ENCODE results near the gene GMPS.
A peak's percentile ranks its signal among the peaks of the same experiment; 100 is the strongest.
"Not testable (repeated sequence)": the region's sequence is repeated elsewhere in the genome, so short reads cannot be mapped to it uniquely, and the experiment has no call there.

GMPS gene

DNA sequence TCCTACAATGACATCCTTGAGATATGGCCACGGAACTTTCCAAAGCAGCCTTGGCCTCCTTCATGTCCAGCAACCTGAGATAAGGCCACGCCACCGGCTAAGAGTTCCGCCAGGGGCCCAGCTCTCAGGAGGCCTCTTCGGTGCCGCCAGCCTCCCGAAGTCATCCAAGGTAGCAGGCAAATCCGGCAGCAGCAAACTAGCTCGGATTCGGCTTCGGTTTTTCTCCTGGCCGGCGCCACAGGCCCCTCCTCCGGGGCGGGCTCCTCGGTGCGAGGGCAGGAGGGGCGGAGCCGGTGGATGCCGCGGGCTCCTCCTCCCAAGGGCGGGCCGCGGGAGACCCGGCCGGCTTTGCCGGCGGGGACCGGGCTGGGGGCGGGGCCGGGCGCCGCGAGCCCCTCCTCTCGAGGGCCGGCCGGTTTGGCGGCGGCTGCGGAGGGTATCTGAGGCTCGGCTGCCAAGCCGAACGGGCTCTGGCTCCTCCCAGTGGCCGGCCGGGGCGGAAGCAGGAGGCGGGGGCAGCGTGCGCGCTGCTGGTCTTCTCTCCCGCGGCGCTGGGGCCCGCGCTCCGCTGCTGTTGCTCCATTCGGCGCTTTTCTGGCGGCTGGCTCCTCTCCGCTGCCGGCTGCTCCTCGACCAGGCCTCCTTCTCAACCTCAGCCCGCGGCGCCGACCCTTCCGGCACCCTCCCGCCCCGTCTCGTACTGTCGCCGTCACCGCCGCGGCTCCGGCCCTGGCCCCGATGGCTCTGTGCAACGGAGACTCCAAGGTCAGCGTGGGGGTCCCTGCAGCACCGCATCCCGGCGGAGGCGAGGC is at the start of gene GMPS:
TSS of gene GMPS (plus strand) at position 518 of the 812 bp plus-strand sequence. CDS start at position 739, 221 bp downstream.
- peak; percentile 94 to 96 for ATAC-seq

- not testable (repeated sequence) for ATAC-seq
Measured at GRCh38 chr3:155828490-155829098, 41.9 kb upstream of the GMPS start.

DNA sequence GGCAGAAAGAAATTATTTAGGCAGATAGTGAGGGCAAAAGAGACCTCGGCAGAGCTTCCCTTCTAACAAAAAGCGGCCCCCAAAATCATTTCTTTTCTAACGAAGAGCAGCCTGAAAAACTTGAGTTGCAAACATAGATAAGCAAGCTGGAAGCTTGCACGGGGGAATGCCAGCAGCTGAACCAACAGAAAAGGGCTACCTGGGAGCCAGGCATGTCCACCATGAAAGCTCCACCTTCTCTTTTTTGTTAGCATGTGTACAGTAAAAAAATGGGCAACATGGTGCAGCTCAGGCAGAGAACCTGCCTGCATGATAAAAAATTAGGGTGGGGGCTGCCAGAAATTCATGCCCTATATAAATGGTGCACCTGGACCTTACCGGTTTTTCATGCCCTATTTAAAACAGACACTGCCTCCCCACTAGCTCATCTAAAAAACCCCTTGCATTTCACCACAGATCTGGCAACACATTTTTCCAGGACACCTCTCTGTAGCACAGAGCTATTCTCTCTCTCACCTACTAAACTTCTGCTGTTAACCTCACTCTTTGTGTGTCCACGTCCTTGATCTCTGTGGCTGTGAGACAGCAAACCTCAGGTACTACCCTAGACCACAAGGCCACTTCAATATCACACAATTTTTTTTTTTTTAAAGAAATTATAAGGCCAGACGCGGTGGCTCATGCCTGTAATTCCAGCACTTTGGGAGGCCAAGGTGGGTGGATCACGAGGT is 34.9 kb upstream of the GMPS start:
- ATAC-seq = no peak

- ATAC-seq = peak in 1 of 2 donors; percentile 36
Measured at GRCh38 chr3:155843569-155843968, 26.9 kb upstream of the GMPS start.

DNA sequence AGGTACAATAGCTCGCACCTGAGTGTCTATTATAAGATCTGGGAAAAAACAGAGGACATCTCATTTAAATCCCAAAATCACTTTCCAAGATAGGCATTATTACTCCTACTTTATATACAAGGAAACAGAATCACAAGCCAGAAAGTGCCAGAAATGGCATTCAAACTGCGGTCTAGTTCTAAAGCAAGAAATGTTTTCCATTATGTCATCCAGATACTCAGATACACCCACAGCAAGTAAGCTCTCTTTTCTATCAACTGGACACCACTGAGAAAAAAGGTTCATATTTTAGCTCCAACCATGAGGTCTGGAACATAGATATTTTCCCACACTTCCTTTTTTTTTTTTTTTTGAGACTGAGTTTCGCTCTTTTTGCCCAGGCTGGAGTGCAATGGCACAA is 24.3 kb upstream of the GMPS start:
- no peak for ATAC-seq

DNA sequence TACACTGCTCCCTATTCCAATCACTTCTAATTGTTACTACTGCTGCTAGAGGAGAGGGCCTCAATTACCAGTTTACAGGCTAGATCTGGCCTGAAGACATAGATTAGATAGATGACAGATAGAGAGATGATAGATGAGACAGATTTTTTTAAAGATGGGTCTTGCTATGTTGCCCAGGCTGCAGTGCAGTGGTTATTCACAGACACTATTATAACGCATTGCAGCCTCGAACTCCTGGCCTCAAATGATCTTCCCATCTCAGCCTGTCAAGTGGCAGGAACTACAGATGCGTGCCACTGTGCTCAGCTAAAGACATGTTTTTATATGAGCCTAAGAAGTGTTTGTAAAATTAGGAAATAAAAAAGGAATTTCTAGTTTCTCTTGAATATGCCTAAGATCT is 22.5 kb upstream of the GMPS start:
- ATAC-seq = no peak

- ATAC-seq = not testable (repeated sequence)
Measured at GRCh38 chr3:155849404-155849803, 21.0 kb upstream of the GMPS start.

GRCh38 chr3:155852341-155852740 is 18.1 kb upstream of the GMPS start:
- no peak for ATAC-seq

GRCh38 chr3:155853214-155854140 is 17.0 kb upstream of the GMPS start:
- ATAC-seq = peak in 1 of 2 donors; percentile 0

DNA sequence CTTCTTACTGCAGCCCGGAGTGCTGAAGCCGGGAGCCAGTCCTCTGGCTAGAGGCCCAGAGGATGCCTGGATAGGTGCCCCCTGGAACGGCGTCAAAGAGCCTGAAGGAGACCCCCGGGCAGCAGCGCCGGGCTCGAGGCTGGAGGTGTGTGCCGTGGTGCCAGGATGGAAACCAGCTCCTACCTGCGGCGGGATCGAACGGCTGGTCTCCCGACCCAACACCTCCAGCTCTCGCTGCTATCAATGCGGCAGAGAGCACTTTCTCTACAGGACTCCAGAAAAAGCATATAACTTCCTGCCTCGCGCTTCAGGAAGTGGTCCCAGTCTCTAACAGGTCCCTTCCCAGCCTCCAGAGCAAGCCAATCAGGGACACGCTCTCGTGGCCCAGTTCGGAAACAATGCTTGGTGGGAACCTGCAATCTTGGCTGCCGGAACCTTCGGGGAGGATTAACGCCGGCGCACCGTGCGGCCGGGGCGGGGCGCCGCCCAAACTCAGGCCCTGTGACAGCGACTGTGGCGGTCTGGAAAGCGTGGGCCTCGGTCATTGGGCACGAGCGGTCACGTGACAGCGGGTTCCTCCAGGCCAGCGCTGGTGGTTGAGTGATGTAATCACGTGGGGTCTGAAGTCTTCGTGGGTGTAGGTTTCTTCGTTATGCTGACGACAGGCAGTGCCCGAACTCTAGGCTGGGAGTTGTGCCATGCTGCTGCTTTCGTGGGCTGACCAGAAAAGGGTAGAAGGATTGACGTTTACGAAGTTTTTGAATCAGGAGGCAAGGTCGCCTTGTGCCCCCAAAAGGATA is 16.1 kb upstream of the GMPS start, which contains the start of gene SLC33A1:
TSS of gene SLC33A1 (minus strand) at position 287 of the 800 bp plus-strand sequence. CDS start 430 bp downstream, outside the sequence.
- ATAC-seq = peak; percentile 94 to 95

DNA sequence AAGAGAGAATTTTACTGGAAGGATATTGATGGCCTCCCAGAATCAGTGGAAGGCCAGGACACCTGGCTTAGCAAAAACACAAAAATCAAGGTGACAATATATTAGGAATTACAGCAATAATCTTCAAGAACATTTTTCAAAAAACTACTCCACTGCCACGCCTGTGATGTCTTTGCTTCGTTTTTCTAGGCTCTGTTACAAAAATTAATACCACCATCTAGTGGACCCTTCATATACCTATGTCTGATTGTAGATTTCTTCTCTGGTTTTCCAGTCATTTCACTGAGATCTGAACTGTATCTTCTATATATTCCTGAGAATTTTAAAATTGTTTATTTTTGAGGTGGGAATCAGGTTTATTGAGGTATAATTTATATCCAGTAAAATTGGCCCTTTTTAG is 10.6 kb upstream of the GMPS start:
- no peak for ATAC-seq

GRCh38 chr3:155860424-155860823 is 10.0 kb upstream of the GMPS start:
- ATAC-seq = not testable (repeated sequence)

DNA sequence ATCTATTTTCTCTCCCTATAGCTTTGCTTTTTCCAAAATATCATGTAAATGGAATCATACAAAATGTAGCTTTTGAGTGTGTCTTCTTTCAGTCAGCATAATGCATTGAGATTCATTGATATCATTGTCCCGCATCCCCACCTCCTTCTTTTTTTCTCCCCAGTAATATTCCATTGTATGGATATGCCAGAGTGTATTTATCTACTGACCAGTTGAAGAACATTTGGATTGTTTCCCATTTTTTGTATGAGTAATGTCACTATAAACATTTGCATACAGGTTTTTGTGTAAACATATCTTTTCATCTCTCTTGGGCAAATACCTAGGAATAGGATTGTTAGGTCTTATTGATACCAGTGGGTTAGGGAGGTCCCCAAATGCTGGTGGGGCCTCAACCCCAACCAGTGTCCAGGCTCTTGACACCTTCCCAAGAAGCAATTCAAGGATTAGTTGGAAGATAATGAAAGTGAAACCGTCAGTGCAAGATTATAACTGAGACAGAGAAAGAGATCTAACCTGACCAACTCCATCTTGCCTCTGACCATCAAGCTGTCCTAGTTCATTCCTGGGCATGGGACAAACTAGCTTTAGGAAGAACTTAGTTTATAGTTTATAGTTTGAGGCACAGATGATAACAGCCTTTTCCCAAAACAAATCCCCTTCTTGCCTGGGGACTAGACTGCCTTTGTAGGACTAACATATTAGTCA is 8.8 kb upstream of the GMPS start:
- ATAC-seq = no peak

DNA sequence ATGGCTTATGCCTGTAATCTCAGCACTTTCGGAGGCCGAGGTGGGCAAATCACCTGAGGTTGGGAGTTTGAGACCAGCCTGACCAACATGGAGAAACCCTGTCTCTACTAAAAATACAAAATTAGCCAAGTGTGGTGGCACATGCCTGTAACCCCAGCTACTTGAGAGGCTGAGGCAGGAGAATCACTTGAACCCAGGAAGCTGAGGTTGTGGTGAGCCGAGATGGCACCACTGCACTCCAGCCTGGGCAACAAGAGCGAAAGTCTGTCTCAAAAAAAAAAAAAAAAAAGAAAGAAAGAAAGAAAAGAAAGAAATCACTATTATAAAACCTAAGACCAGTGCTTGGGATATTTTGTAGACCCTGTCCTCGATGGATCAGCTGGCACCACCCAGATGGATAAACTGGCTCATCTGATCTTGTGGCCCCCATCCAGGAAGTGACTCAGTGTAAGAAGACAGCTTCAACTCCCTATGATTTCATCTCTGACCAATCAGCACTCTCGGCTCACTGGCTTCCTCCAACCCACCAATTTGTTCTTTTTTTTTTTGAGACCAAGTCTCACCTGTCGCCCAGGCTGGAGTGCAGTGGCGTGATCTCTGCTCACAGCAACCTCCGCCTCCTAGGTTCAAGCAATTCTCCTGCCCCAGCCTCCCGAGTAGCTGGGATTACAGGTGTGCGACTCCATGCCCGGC is 8.0 kb upstream of the GMPS start:
- ATAC-seq = peak; percentile 94 to 97

DNA sequence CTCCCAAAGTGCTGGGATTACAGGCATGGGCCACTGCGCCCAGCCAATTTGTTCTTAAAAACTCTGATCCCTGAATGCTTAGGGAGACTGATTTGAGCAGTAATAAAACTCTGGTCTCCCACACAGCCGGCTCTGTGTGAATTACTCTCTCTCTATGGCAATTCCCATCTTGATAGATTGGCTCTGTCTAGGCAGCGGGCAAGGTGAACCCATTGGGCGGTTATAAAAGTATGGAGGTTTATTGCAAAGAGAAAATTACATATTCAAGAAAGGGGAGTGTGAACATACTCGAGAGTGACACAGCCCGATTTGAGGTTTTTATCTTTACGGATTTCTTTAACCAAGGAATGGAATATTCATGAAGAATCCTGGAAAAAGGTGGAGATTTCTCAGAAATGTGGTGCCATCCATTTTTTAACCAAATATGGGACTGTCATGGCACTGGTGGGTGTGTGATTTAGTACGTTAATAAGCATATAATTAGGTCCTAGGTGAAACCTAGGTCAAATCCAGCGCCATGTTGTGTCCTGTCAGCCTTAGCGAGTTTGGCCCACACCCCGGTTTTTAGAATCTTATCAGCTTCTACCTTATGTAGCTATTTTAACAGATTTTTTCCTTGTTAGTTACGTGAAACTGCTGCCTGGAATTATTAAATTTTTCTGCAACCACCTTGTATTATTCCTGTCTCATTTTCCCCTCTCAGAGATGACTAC is 7.2 kb upstream of the GMPS start:
- no peak for ATAC-seq

DNA sequence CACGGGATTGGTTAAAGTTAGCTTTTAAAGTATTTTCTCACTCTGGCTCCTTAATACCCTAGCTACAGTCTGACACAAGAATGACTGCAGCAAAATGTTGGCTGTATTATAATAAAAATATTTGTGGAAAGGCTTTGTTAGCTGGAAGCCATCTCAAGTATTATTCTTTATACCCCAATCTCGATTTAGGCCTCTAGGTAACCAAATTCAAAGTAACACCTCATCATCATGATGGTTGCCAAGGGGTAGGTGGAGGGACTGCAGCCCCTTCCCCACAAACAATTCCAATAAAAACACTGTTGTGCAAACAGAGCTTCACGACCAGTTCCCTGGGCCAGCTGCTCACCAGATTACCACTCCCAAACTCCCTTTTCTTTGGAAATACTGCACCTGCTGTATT is 759 bp upstream of the GMPS start:
- no peak for ATAC-seq

GRCh38 chr3:155870945-155871745 is 695 bp downstream of the GMPS start:
- peak; percentile 7 to 19 for ATAC-seq

DNA sequence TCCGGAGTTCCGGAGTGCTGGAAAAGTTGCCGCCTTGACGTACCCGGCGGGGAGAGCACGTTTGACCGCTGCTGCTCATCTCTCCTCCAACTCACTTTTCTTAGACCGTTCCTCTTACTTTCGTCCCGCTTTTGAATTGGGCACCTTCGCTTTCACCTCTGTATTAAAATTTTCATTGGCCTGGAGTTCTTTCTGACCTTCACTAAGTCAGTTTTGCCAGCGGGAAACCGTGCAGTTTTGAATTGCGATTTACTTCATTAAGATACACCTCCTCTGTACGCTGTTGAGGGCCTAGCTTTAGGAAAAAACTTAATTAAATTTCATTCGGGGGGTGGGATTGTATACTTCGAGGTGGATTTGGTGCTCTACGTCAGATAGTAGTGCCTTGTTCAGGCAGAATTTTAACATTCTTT is 1.3 kb downstream of the GMPS start:
- ATAC-seq = no peak

All from activated CD4-positive, CD25-positive, alpha-beta regulatory T cell treated with anti-CD3 and anti-CD28 coated beads, Interleukin-2, amount 50 U/mL, for 24 hours (primary cell).